Transverse colon (tissue), 4 donors: Measurements from ENCODE around the gene MOCS2.

Experiments
- EP300 ChIP-seq: sonication (generic); formaldehyde crosslinking; IDR thresholded peaks from one replicate; pipeline ENCODE4 v1.6.1; 2017; ENCODE audit warnings: antibody characterized with exemption, low read depth
- POLR2A ChIP-seq: fragments of 450-650 bp; IDR thresholded peaks from one replicate; pipeline ENCODE4 v1.6.1; 2016; ENCODE audit warnings: antibody characterized with exemption, mild to moderate bottlenecking, moderate library complexity
- POLR2AphosphoS5 ChIP-seq, 3 donors: sonication (generic); formaldehyde crosslinking; IDR thresholded peaks; one replicate each; pipeline ENCODE4 v1.6.1; 2016; ENCODE audit warnings: antibody characterized with exemption in 3 of 3
- TF ChIP-seq, protein P1 (sequence below), 5 experiments: fragments of 200-600 bp in 3 of 5; fragments of 450-650 bp in 2 of 5; sonication (generic) in 3 of 5; IDR thresholded peaks; 1 replicate in 2 of 5; 2 replicates in 3 of 5; pipeline ENCODE4 v1.5.1; 2016 to 2017; ENCODE audit warnings: antibody characterized with exemption in 5 of 5, inconsistent platforms in 3 of 5, mild to moderate bottlenecking in 2 of 5, moderate library complexity in 1 of 5

DNA sequence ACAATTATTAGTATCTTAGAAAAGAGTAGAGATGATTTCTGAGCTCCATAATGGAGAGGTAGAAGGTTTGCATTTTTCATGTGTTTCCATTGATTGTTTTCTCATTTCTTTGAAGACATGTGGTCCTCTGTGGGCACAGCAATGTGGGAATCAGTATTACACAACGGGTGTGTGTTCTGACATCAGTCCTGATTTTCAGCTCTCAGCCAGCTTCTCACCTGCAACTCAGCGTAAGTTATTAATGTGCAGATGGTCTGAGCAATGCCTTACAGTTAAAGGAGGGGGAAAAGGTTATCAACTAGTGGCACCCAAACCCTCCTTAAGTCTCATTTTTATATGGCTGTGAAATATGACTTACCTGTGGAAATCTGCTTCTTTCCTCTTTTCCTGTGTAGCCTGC, 61.3 kb downstream of the MOCS2 start:
- TF ChIP-seq, protein P1, sequence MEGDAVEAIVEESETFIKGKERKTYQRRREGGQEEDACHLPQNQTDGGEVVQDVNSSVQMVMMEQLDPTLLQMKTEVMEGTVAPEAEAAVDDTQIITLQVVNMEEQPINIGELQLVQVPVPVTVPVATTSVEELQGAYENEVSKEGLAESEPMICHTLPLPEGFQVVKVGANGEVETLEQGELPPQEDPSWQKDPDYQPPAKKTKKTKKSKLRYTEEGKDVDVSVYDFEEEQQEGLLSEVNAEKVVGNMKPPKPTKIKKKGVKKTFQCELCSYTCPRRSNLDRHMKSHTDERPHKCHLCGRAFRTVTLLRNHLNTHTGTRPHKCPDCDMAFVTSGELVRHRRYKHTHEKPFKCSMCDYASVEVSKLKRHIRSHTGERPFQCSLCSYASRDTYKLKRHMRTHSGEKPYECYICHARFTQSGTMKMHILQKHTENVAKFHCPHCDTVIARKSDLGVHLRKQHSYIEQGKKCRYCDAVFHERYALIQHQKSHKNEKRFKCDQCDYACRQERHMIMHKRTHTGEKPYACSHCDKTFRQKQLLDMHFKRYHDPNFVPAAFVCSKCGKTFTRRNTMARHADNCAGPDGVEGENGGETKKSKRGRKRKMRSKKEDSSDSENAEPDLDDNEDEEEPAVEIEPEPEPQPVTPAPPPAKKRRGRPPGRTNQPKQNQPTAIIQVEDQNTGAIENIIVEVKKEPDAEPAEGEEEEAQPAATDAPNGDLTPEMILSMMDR (IDR thresholded peaks at IDR 0.05) = no peak
- TF ChIP-seq POLR2A (no peak), EP300 (no peak), POLR2AphosphoS5 (IDR thresholded peaks at IDR 0.05) (no peak)
